Keratinocyte (primary cell): Measurements from ENCODE around the gene ATE1. TPM values are rescaled to one million over a fixed set of nuclear protein-coding genes. Genes with fewer than 3 reads are reported as not detected.

Experiments
- DNase-seq: peaks from one replicate; pipeline ENCODE4 v3.0.0-alpha.2; 2011; ENCODE audit warnings: low read depth, missing footprints, low spot score
- FAIRE-seq: peaks from 2 replicates; lab custom pipeline; 2011; peaks lifted over from hg19 to GRCh38; lab: Jason Lieb, UNC
- H2AFZ ChIP-seq: 2 replicates; pipeline ENCODE4 v1.6.0; 2012; ENCODE audit warnings: low read length, control low read depth, inconsistent platforms; ENCODE audit not compliant: control insufficient read depth
- H3K27ac ChIP-seq: 2 replicates; pipeline ENCODE4 v1.5.1; 2011; ENCODE audit warnings: low read length; ENCODE audit not compliant: control insufficient read depth, insufficient read depth
- H3K27me3 ChIP-seq: 3 replicates; pipeline ENCODE4 v1.6.0; 2011; ENCODE audit warnings: low read length; ENCODE audit not compliant: control insufficient read depth, insufficient read depth; ENCODE audit errors: extremely low read depth
- H3K36me3 ChIP-seq, 2 experiments: 2 replicates in 1 of 2; 3 replicates in 1 of 2; pipeline ENCODE4 v1.5.1; 2011; ENCODE audit warnings: low read length in 2 of 2, mild to moderate bottlenecking in 1 of 2; ENCODE audit not compliant: control insufficient read depth in 2 of 2, insufficient read depth in 2 of 2; ENCODE audit errors: extremely low read depth in 1 of 2
- H3K4me1 ChIP-seq: 3 replicates; pipeline ENCODE4 v1.5.1; 2011; ENCODE audit warnings: low read length; ENCODE audit not compliant: control insufficient read depth, insufficient read depth; ENCODE audit errors: extremely low read depth
- H3K4me2 ChIP-seq: 3 replicates; pipeline ENCODE4 v1.6.0; 2011; ENCODE audit warnings: low read depth, low read length; ENCODE audit not compliant: control insufficient read depth, insufficient read depth; ENCODE audit errors: extremely low read depth
- H3K4me3 ChIP-seq, 3 experiments: fragments of 200-600 bp in 1 of 3; sonication (generic) in 1 of 3; 2 replicates in 2 of 3; 3 replicates in 1 of 3; pipeline ENCODE4 v1.5.1; 2011 to 2016; ENCODE audit warnings: low read length in 3 of 3, mild to moderate bottlenecking in 3 of 3, control low read depth in 2 of 3, inconsistent platforms in 1 of 3, low read depth in 1 of 3, mixed read lengths in 1 of 3, mixed run types in 1 of 3, moderate library complexity in 1 of 3; ENCODE audit not compliant: control insufficient read depth in 2 of 3, insufficient read depth in 2 of 3; ENCODE audit errors: extremely low read depth in 1 of 3
- H3K79me2 ChIP-seq: 2 replicates; pipeline ENCODE4 v1.6.0; 2012; ENCODE audit warnings: low read length; ENCODE audit not compliant: control insufficient read depth, insufficient read depth
- H3K9ac ChIP-seq: 3 replicates; pipeline ENCODE4 v1.6.0; 2011; ENCODE audit warnings: low read length; ENCODE audit not compliant: control insufficient read depth, insufficient read depth; ENCODE audit errors: extremely low read depth
- H3K9me1 ChIP-seq: 3 replicates; pipeline ENCODE4 v1.6.0; 2011; ENCODE audit warnings: low read length; ENCODE audit not compliant: control insufficient read depth, insufficient read depth; ENCODE audit errors: extremely low read depth
- H3K9me3 ChIP-seq: 2 replicates; pipeline ENCODE4 v1.5.1; 2012; ENCODE audit warnings: low read depth, low read length; ENCODE audit not compliant: control insufficient read depth
- H4K20me1 ChIP-seq: 3 replicates; pipeline ENCODE4 v1.6.0; 2011; ENCODE audit warnings: low read length; ENCODE audit not compliant: control insufficient read depth, insufficient read depth; ENCODE audit errors: extremely low read depth
- CTCF ChIP-seq, 3 experiments: IDR thresholded peaks in 1 of 3; conservative IDR thresholded peaks in 1 of 3; optimal IDR thresholded peaks in 1 of 3; 2 replicates in 2 of 3; 3 replicates in 1 of 3; pipeline versions ENCODE3 to v1.5.1; 2011; ENCODE audit warnings: low read length in 3 of 3, mild to moderate bottlenecking in 3 of 3, moderate library complexity in 2 of 3, control low read depth in 1 of 3, inconsistent platforms in 1 of 3; ENCODE audit not compliant: insufficient read depth in 2 of 3; ENCODE audit errors: extremely low read depth in 1 of 3
- EZH2 ChIP-seq: IDR thresholded peaks from one replicate; pipeline ENCODE4 v1.6.1; 2012; ENCODE audit warnings: inconsistent platforms, mild to moderate bottlenecking, low read length, moderate library complexity
- dilution Hi-C: fragments of 300-500 bp; cut with MboI; formaldehyde crosslinking; loops from one replicate; pipeline ENCODE4 v1.7.0; 2020; ENCODE audit warnings: low sequenced_read_pairs; ENCODE audit not compliant: extremely low pct_ligation_motif_present
- polyA plus RNA-seq, 5 experiments: library from polyadenylated mRNA; depleted of rRNA in 3 of 5; stranded (reverse) in 3 of 5; stranded (forward) in 1 of 5; unstranded in 1 of 5; fragments of >200 nt; gene quantifications; 1 replicate in 1 of 5; 2 replicates in 3 of 5; 3 replicates in 1 of 5; pipeline versions ENCODE4 v1.2.1 to v1.2.3, GENCODE V29; 2011 to 2012; ENCODE audit warnings: missing spikeins in 2 of 5, low read depth in 1 of 5, low replicate concordance in 1 of 5
- small RNA-seq, 3 experiments: library from RNA; depleted of rRNA; stranded (forward); fragments of <200 nt; gene quantifications; one replicate each; pipeline ENCODE3, GENCODE V24; 2012; ENCODE audit warnings: low read depth in 3 of 3, low replicate concordance in 1 of 3; ENCODE audit not compliant: insufficient read length in 3 of 3

Gene ATE1
- polyA plus RNA-seq, 1 donor (not counting 4 experiments of a cell fraction or from before 2014, with no cell fraction given), result 14.9 TPM

DNA sequence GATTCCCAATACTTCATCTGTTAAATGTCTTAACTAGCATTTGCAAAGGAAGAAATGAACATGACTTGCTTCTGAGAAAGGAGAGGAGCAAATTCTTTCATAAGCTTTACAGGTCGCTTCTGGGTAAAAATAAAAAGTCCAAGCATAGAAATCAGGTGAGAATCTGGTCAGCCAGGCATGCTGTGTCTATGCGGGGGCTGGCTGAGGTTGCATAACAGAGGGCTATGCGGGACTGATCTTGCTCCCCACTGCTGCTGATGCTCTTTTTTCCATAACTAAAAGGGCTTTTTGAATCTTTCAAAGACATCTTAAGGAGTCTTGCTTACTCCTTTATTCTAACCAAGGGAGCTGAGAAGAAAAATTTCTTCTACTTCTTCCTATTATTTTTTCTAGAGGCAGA lies 236.9 kb downstream of the ATE1 start:
- dilution Hi-C loops, result no loop called here
- no peaks in the 10 kb centered on the region for H3K79me2 ChIP-seq
- H2AFZ ChIP-seq, result no peak overlapping the region
- DNase-seq (no peak), FAIRE-seq (no peak)
- H3K4me1 ChIP-seq, result peaks cover 24% of the 10 kb centered on the region
- peaks cover 6% of the 10 kb centered on the region for H3K27me3 ChIP-seq
- H4K20me1 ChIP-seq, result no peaks in the 10 kb centered on the region
- no peak overlapping the region for H3K9ac ChIP-seq
- H3K9me3 ChIP-seq, result no peaks in the 10 kb centered on the region
- no peak overlapping the region for H3K4me2 ChIP-seq
- H3K36me3 ChIP-seq, result no peaks in the 10 kb centered on the region
- H3K9me1 ChIP-seq, result peaks cover 3% of the 10 kb centered on the region
- TF ChIP-seq CTCF (optimal IDR thresholded peaks at IDR 0.05 in 1 of 3, IDR thresholded peaks at IDR 0.05 in 1 of 3, conservative IDR thresholded peaks at IDR 0.05 in 1 of 3; ENCODE audit: extremely low read depth in 1 of 3, insufficient read depth in 2 of 3, low read length in 3 of 3), result no peak
- no peak for TF ChIP-seq EZH2
- H3K27ac ChIP-seq, result no peak overlapping the region
- H3K4me3 ChIP-seq, result no peak overlapping the region

Small RNAs within 50 kb of the gene (small RNA-seq; reads per million reads assigned to genes)
- gene RF00019 (0 reads per million in 3 experiments), gene RF02219 (0 reads per million in 3 experiments)

Other genes starting within 250 kb of the ATE1 start
- 27.5 to 52.0 TPM (median 29.1 TPM) in 3 replicates for gene NSMCE4A, start 47.2 kb upstream of the ATE1 start, polyA plus RNA-seq
- 6.8 to 20.9 TPM (median 12.8 TPM) in 3 replicates for gene TACC2, start 61.1 kb upstream of the ATE1 start, polyA plus RNA-seq